DOHH2 (cell line): Measurements from ENCODE around the gene ZNF800.

Experiments
- EZH2phosphoT487 ChIP-seq: fragments of 200-600 bp; sonication (generic); IDR thresholded peaks from 2 replicates; pipeline ENCODE4 v1.6.1; 2017; ENCODE audit warnings: borderline replicate concordance, mild to moderate bottlenecking, antibody characterized with exemption, low read length, moderate library complexity, mixed read lengths
- TF ChIP-seq, protein P1 (sequence below): fragments of 200-600 bp; sonication (generic); IDR thresholded peaks from one replicate; pipeline ENCODE4 v1.5.1; 2014; ENCODE audit warnings: antibody characterized with exemption, mild to moderate bottlenecking, low read depth, low read length; ENCODE audit not compliant: poor library complexity, severe bottlenecking

DNA sequence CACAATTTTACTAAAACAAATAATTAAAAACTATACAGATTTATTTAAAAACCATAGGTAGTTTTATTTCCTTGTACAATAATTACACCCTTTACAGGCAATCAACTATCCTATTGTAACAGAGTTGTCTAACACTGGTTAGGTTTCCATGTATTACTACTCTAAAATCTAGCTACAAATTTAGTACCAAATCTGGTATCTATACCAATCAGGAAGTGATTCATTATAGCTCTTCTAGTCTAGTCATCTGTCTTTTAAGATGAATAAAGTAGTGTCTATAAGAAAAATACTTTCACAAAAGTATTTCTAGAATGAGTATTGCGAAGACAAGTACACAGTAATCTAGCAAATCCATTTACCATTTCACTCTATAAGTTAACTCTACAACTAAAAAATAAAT lies 16.9 kb downstream of the ZNF800 start:
- TF ChIP-seq, protein P1, sequence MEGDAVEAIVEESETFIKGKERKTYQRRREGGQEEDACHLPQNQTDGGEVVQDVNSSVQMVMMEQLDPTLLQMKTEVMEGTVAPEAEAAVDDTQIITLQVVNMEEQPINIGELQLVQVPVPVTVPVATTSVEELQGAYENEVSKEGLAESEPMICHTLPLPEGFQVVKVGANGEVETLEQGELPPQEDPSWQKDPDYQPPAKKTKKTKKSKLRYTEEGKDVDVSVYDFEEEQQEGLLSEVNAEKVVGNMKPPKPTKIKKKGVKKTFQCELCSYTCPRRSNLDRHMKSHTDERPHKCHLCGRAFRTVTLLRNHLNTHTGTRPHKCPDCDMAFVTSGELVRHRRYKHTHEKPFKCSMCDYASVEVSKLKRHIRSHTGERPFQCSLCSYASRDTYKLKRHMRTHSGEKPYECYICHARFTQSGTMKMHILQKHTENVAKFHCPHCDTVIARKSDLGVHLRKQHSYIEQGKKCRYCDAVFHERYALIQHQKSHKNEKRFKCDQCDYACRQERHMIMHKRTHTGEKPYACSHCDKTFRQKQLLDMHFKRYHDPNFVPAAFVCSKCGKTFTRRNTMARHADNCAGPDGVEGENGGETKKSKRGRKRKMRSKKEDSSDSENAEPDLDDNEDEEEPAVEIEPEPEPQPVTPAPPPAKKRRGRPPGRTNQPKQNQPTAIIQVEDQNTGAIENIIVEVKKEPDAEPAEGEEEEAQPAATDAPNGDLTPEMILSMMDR: no peak
- no peak for TF ChIP-seq EZH2phosphoT487
